Parathyroid adenoma (tissue), 2 donors: ENCODE measurements around the gene GALE.

ENCODE experiments used
- H2AFZ ChIP-seq: fragments of 300-600 bp; sonication (generic); one replicate; pipeline ENCODE4 v1.7.0; 2017; ENCODE audit warnings: antibody characterized with exemption, mild to moderate bottlenecking
- H3K27ac ChIP-seq: fragments of 300-600 bp; sonication (generic); one replicate; pipeline ENCODE4 v1.7.0; 2017
- H3K27me3 ChIP-seq: fragments of 300-600 bp; sonication (generic); one replicate; pipeline ENCODE4 v1.7.0; 2017; ENCODE audit warnings: low read length; ENCODE audit not compliant: control insufficient read depth, insufficient read depth
- H3K36me3 ChIP-seq: fragments of 300-600 bp; sonication (generic); one replicate; pipeline ENCODE4 v1.7.0; 2017; ENCODE audit warnings: low read length; ENCODE audit not compliant: control insufficient read depth, insufficient read depth
- H3K4me1 ChIP-seq: fragments of 300-600 bp; sonication (generic); one replicate; pipeline ENCODE4 v1.7.0; 2017; ENCODE audit warnings: control low read depth
- H3K4me2 ChIP-seq: fragments of 300-600 bp; sonication (generic); one replicate; pipeline ENCODE4 v1.7.0; 2017; ENCODE audit warnings: low read length
- H3K4me3 ChIP-seq: fragments of 300-600 bp; sonication (generic); one replicate; pipeline ENCODE4 v1.7.0; 2017; ENCODE audit warnings: low read depth, low read length
- H3K79me2 ChIP-seq: fragments of 300-600 bp; sonication (generic); one replicate; pipeline ENCODE4 v1.7.0; 2017; ENCODE audit warnings: control low read depth
- H3K9ac ChIP-seq: fragments of 300-600 bp; sonication (generic); one replicate; pipeline ENCODE4 v1.7.0; 2017; ENCODE audit warnings: mild to moderate bottlenecking
- H3K9me3 ChIP-seq: fragments of 300-600 bp; sonication (generic); one replicate; pipeline ENCODE4 v1.7.0; 2017; ENCODE audit warnings: low read length; ENCODE audit not compliant: control insufficient read depth
- CTCF ChIP-seq: fragments of 300-600 bp; sonication (generic); IDR thresholded peaks from one replicate; pipeline ENCODE4 v1.7.0; 2017; ENCODE audit warnings: antibody characterized with exemption, mild to moderate bottlenecking
- donor health status: primary hyperparathyroidism.

The GALE gene

GRCh38 chr1:23823767-23824166, 23.2 kb upstream of the GALE start:
- Histone ChIP-seq H3K9ac (no peak overlapping the region), H3K79me2 (no peaks in the 10 kb centered on the region), H3K27ac (no peak overlapping the region), H3K9me3 (no peaks in the 10 kb centered on the region), H2AFZ (no peak overlapping the region), H3K36me3 (no peaks in the 10 kb centered on the region), H3K4me2 (peak overlapping the region; percentile 35), H3K27me3 (no peaks in the 10 kb centered on the region), H3K4me3 (no peak overlapping the region), H3K4me1 (no peaks in the 10 kb centered on the region)
- no peak for TF ChIP-seq CTCF

- H2AFZ ChIP-seq, result no peak overlapping the region
- H3K36me3 ChIP-seq, result no peaks in the 10 kb centered on the region
- H3K79me2 ChIP-seq, result no peaks in the 10 kb centered on the region
- H3K4me2 ChIP-seq, result no peak overlapping the region
- no peak overlapping the region for H3K9ac ChIP-seq
- no peaks in the 10 kb centered on the region for H3K27me3 ChIP-seq
- no peak overlapping the region for H3K27ac ChIP-seq
- no peaks in the 10 kb centered on the region for H3K4me1 ChIP-seq
- no peak for TF ChIP-seq CTCF
- H3K9me3 ChIP-seq, result no peaks in the 10 kb centered on the region
- H3K4me3 ChIP-seq, result no peak overlapping the region
Measured at GRCh38 chr1:23817633-23818032, 17.1 kb upstream of the GALE start.

- H3K9ac ChIP-seq, result no peak overlapping the region
- TF ChIP-seq CTCF, result no peak
Measured at GRCh38 chr1:23816906-23817305, 16.4 kb upstream of the GALE start.

GRCh38 chr1:23816361-23816760, 15.8 kb upstream of the GALE start:
- H3K36me3 ChIP-seq, result no peaks in the 10 kb centered on the region
- no peak overlapping the region for H3K27ac ChIP-seq
- no peak overlapping the region for H2AFZ ChIP-seq
- no peaks in the 10 kb centered on the region for H3K79me2 ChIP-seq
- no peak overlapping the region for H3K4me3 ChIP-seq
- no peaks in the 10 kb centered on the region for H3K9me3 ChIP-seq
- H3K9ac ChIP-seq, result no peak overlapping the region
- H3K4me1 ChIP-seq, result no peaks in the 10 kb centered on the region
- no peaks in the 10 kb centered on the region for H3K27me3 ChIP-seq
- TF ChIP-seq CTCF, result no peak
- H3K4me2 ChIP-seq, result no peak overlapping the region

More at GRCh38 chr1:23816906-23817305, 16.4 kb upstream of the GALE start:
- no peak overlapping the region for H3K27ac ChIP-seq
- H3K36me3 ChIP-seq, result no peaks in the 10 kb centered on the region
- H3K79me2 ChIP-seq, result no peaks in the 10 kb centered on the region
- H3K4me1 ChIP-seq, result no peaks in the 10 kb centered on the region
- no peak overlapping the region for H3K4me3 ChIP-seq
- H3K27me3 ChIP-seq, result no peaks in the 10 kb centered on the region
- H3K4me2 ChIP-seq, result no peak overlapping the region
- H3K9me3 ChIP-seq, result no peaks in the 10 kb centered on the region
- no peak overlapping the region for H2AFZ ChIP-seq

- no peak for TF ChIP-seq CTCF
- no peak overlapping the region for H3K4me3 ChIP-seq
- H3K4me2 ChIP-seq, result no peak overlapping the region
- H3K27ac ChIP-seq, result no peak overlapping the region
- H3K4me1 ChIP-seq, result no peaks in the 10 kb centered on the region
- no peak overlapping the region for H3K9ac ChIP-seq
- H2AFZ ChIP-seq, result no peak overlapping the region
- H3K9me3 ChIP-seq, result no peaks in the 10 kb centered on the region
- H3K27me3 ChIP-seq, result no peaks in the 10 kb centered on the region
- no peaks in the 10 kb centered on the region for H3K36me3 ChIP-seq
- H3K79me2 ChIP-seq, result no peaks in the 10 kb centered on the region
Measured at GRCh38 chr1:23814016-23814415, 13.5 kb upstream of the GALE start.
